Peyer's patch (tissue), 4 donors: Measurements from ENCODE around the gene THSD7A.

Source experiments
- CTCF ChIP-seq, 6 experiments: fragments of 450-650 bp in 4 of 6; fragments of 200-600 bp in 2 of 6; sonication (generic) in 1 of 6; IDR thresholded peaks; one replicate each; pipeline ENCODE4 v1.5.1; 2017 to 2019; ENCODE audit warnings: antibody characterized with exemption in 6 of 6, mild to moderate bottlenecking in 3 of 6, moderate library complexity in 1 of 6
- POLR2A ChIP-seq, 2 donors: fragments of 450-650 bp; IDR thresholded peaks; one replicate each; pipeline ENCODE4 v1.5.1; 2017; ENCODE audit warnings: antibody characterized with exemption in 2 of 2, mild to moderate bottlenecking in 2 of 2, moderate library complexity in 2 of 2

GRCh38 chr7:11516328-11516727, 315.7 kb downstream of the THSD7A start:
- TF ChIP-seq CTCF (IDR thresholded peaks at IDR 0.05) = no peak
- TF ChIP-seq POLR2A (IDR thresholded peaks at IDR 0.05) = no peak
